ENCODE measurements around the gene GPR137. TPM values are rescaled to one million over a fixed set of nuclear protein-coding genes. Genes with fewer than 3 reads are reported as not detected.

The GPR137 gene
- total and polyA plus RNA-seq, 10 of the 15 experiments (the other 5 are each of a cell fraction or from before 2014, with no cell fraction given): 0.37 to 29.2 (median 13.8) TPM

DNA sequence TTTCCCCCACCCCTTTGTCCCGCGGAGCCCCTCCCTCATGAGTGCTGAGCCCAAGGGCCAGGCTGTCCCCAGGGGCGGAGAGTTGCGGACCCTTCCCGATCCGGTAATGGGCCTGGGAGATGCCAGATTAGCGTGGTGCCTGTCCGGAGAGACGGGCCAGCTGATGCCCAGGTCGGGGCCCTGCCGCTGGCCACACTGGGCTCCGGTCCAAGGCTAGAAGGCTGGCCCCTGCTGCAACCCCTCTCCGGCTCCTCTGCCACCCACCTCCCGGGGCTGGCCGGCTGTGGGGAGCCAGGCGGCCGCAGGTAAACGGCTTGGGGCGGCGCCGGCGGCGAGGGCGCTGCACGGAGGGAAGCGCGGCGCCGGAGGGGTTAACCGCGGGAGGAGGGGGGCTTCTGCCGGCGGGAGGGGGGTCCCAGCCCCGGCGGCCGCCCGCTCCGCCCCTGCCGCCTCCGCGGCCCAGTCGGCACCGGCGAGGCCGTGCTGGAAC lies 5.7 kb downstream of the GPR137 start, which contains the start of gene KCNK4 (continued):
- TF ChIP-seq, protein P1, sequence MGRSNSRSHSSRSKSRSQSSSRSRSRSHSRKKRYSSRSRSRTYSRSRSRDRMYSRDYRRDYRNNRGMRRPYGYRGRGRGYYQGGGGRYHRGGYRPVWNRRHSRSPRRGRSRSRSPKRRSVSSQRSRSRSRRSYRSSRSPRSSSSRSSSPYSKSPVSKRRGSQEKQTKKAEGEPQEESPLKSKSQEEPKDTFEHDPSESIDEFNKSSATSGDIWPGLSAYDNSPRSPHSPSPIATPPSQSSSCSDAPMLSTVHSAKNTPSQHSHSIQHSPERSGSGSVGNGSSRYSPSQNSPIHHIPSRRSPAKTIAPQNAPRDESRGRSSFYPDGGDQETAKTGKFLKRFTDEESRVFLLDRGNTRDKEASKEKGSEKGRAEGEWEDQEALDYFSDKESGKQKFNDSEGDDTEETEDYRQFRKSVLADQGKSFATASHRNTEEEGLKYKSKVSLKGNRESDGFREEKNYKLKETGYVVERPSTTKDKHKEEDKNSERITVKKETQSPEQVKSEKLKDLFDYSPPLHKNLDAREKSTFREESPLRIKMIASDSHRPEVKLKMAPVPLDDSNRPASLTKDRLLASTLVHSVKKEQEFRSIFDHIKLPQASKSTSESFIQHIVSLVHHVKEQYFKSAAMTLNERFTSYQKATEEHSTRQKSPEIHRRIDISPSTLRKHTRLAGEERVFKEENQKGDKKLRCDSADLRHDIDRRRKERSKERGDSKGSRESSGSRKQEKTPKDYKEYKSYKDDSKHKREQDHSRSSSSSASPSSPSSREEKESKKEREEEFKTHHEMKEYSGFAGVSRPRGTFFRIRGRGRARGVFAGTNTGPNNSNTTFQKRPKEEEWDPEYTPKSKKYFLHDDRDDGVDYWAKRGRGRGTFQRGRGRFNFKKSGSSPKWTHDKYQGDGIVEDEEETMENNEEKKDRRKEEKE (IDR thresholded peaks at IDR 0.05): no peak

DNA sequence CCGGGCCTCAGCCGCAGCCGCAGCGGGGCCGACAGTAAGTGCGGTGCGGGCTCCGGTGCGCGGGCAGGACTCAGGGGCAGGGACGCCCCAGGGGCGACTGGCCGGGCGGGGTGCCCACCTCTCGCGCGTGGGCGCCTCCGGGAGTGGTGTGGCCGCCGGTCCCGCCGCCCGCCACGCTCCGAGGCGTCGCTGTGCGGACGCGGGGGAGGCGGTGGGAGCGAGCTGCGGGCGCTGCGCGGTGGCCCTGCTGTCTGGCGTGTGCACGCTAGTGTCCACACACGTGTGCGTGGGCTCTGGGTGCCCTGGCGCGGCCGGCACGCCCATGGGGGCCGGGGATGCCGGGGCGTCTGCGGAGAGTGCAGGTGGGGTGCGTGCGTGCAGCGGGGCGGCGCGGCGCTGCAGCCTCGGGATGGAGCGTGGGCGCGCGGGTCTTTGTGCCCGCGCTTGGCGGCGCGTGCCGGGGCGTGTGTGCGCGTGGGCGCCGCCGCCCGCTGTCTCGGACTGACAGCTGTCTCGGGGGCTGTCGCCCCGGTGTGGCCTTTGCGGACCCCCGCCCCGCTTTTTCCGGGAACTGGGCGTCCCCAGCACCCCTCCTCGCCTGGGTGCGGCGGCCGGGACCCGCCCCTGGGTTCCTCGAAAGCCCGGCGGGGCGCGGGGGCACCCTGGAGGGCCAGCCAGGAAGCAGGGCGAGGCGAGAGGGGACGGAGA lies 6.3 kb downstream of the GPR137 start:
- H3K4me3 ChIP-seq: no peak overlapping the region
- no peaks in the 10 kb centered on the region; the same call in 1 of the 2 replicates for H4K20me1 ChIP-seq (ENCODE audit: control insufficient read depth, insufficient read depth)
- no peak for FAIRE-seq
- H3K4me2 ChIP-seq (ENCODE audit: control insufficient read depth, insufficient read depth): peak overlapping the region; percentile 48; the same call in 1 of the 2 replicates
- no peak overlapping the region for H2AFZ ChIP-seq (ENCODE audit: control insufficient read depth, low read depth, low read length)
- TF ChIP-seq DPF2 (IDR thresholded peaks at IDR 0.05) (0 out of 2 replicates have a peak, but pooled peaks have one; percentile 39), CBX3 (IDR thresholded peaks at IDR 0.05; ENCODE audit: borderline replicate concordance, low read depth) (no peak), BHLHE40 (IDR thresholded peaks at IDR 0.05; ENCODE audit: borderline replicate concordance in 1 of 2, low read depth in 2 of 2, low read length in 1 of 2) (peak in 1 of 2 experiments; percentile 78; a peak in 2 of 4 replicates), HDAC6 (IDR thresholded peaks at IDR 0.05; ENCODE audit: unreplicated experiment) (peak; percentile 63), EGR1 (IDR thresholded peaks at IDR 0.05; ENCODE audit: borderline replicate concordance in 1 of 2, low read depth in 2 of 2, low read length in 2 of 2) (0 out of 3 replicates have a peak, but pooled peaks of 1 of the 2 experiments have one; percentile 31), SUZ12 (IDR thresholded peaks at IDR 0.05; ENCODE audit: unreplicated experiment) (peak; percentile 44)
- TF ChIP-seq, protein P2, sequence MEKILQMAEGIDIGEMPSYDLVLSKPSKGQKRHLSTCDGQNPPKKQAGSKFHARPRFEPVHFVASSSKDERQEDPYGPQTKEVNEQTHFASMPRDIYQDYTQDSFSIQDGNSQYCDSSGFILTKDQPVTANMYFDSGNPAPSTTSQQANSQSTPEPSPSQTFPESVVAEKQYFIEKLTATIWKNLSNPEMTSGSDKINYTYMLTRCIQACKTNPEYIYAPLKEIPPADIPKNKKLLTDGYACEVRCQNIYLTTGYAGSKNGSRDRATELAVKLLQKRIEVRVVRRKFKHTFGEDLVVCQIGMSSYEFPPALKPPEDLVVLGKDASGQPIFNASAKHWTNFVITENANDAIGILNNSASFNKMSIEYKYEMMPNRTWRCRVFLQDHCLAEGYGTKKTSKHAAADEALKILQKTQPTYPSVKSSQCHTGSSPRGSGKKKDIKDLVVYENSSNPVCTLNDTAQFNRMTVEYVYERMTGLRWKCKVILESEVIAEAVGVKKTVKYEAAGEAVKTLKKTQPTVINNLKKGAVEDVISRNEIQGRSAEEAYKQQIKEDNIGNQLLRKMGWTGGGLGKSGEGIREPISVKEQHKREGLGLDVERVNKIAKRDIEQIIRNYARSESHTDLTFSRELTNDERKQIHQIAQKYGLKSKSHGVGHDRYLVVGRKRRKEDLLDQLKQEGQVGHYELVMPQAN (conservative IDR thresholded peaks at IDR 0.05): no peak
- peak; percentile 20; the same call in 2 of the 3 replicates for ATAC-seq
- CTCF ChIA-PET: interaction anchor here (0.8 to 1.9 kb wide), 2 partner anchors 10 to 13 kb away, joined by 3 to 10 read pairs; no protein-coding TSS in a partner anchor
- POLR2A ChIA-PET: no interaction called here
- H3K9ac ChIP-seq (ENCODE audit: control insufficient read depth, insufficient read depth, low read length): no peak overlapping the region
- H3K79me2 ChIP-seq (ENCODE audit: control insufficient read depth, insufficient read depth, low read length): no peaks in the 10 kb centered on the region
- in situ Hi-C loops (cut with MboI): no loop called here
- RAD21 ChIA-PET (ENCODE audit: unreplicated experiment): no interaction called here
- no peaks in the 10 kb centered on the region for H3K9me3 ChIP-seq (replicated peaks; ENCODE audit: control insufficient read depth, insufficient read depth, low read length)
- peaks cover 0 to 2% of the 10 kb centered on the region in 2 experiments; a peak in 2 of 4 replicates for H3K36me3 ChIP-seq (ENCODE audit: control insufficient read depth in 2 of 2, insufficient read depth in 2 of 2, low read length in 1 of 2)
- no peak overlapping the region for H3K27ac ChIP-seq (ENCODE audit: control insufficient read depth, insufficient read depth)
- intact Hi-C loops (cut with micrococcal nuclease; ENCODE audit: unreplicated experiment): no loop called here
- SMC1A ChIA-PET (ENCODE audit: uncharacterized antibody, unreplicated experiment): no interaction called here
- 3% methylated on average over 56 of the region's 96 CpGs for WGBS (ENCODE audit: insufficient coverage, insufficient replicate concordance, low lambda C conversion rate, missing lambda C conversion rate)
- no TSS peak for BruUV-seq (replicated peaks)
- no peaks in the 10 kb centered on the region for H3K4me1 ChIP-seq (ENCODE audit: control insufficient read depth, insufficient read depth, low read length)
- no peak for DNase-seq (ENCODE audit: low read depth, low spot score)
- peaks cover 6 to 14% of the 10 kb centered on the region in 2 experiments for H3K27me3 ChIP-seq (replicated peaks in 1 of 2; ENCODE audit: control insufficient read depth in 2 of 2, insufficient read depth in 2 of 2, low read length in 1 of 2)
